H9 (cell line): ENCODE measurements around the gene MYO5C. TPM values are rescaled to one million over a fixed set of nuclear protein-coding genes. Genes with fewer than 3 reads are reported as not detected.

Experiments used
- DNase-seq: peaks from one replicate; pipeline ENCODE4 v3.0.0-alpha.2; 2017
- H2AFZ ChIP-seq: one replicate; pipeline ENCODE4 v1.6.1; 2013; ENCODE audit warnings: mild to moderate bottlenecking, low read length, control low read depth, moderate library complexity
- H2AK5ac ChIP-seq: 2 replicates; pipeline ENCODE4 v1.6.1; 2013; ENCODE audit warnings: low read length, control low read depth, mixed read lengths; ENCODE audit not compliant: insufficient read length
- H2BK120ac ChIP-seq: one replicate; pipeline ENCODE4 v1.6.1; 2013; ENCODE audit warnings: low read depth, mild to moderate bottlenecking, low read length, control low read depth, inconsistent platforms; ENCODE audit not compliant: poor library complexity, severe bottlenecking
- H2BK12ac ChIP-seq: 2 replicates; pipeline ENCODE4 v1.6.1; 2013; ENCODE audit warnings: low read length, control low read depth, mixed read lengths, low read depth; ENCODE audit not compliant: insufficient read length
- H2BK15ac ChIP-seq: 2 replicates; pipeline ENCODE4 v1.6.1; 2013; ENCODE audit warnings: low read depth, low read length, control low read depth
- H2BK20ac ChIP-seq: one replicate; pipeline ENCODE4 v1.6.1; 2013; ENCODE audit warnings: low read depth, mild to moderate bottlenecking, low read length, control low read depth, inconsistent platforms; ENCODE audit not compliant: poor library complexity, severe bottlenecking
- H2BK5ac ChIP-seq: 2 replicates; pipeline ENCODE4 v1.6.1; 2013; ENCODE audit warnings: low read length, control low read depth, mixed read lengths; ENCODE audit not compliant: insufficient read length
- H3K14ac ChIP-seq: 2 replicates; pipeline ENCODE4 v1.6.1; 2013; ENCODE audit warnings: low read length, control low read depth; ENCODE audit not compliant: insufficient read depth
- H3K18ac ChIP-seq: 2 replicates; pipeline ENCODE4 v1.6.1; 2013; ENCODE audit warnings: low read depth, mild to moderate bottlenecking, mixed read lengths, low read length, control low read depth; ENCODE audit not compliant: insufficient read length
- H3K23ac ChIP-seq: 2 replicates; pipeline ENCODE4 v1.6.1; 2013; ENCODE audit warnings: low read length, control low read depth, mixed read lengths, low read depth; ENCODE audit not compliant: insufficient read length
- H3K23me2 ChIP-seq: 2 replicates; pipeline ENCODE4 v1.6.1; 2013; ENCODE audit warnings: low read depth, mild to moderate bottlenecking, mixed read lengths, low read length, control low read depth; ENCODE audit not compliant: insufficient read length, poor library complexity, severe bottlenecking
- H3K27ac ChIP-seq: 2 replicates; pipeline ENCODE4 v1.5.1; 2013; ENCODE audit warnings: low read length, control low read depth, mixed read lengths, low read depth; ENCODE audit not compliant: insufficient read length
- H3K27me3 ChIP-seq: 2 replicates; pipeline ENCODE4 v1.6.1; 2013; ENCODE audit warnings: low read length, control low read depth, inconsistent platforms; ENCODE audit not compliant: insufficient read depth
- H3K4ac ChIP-seq: 2 replicates; pipeline ENCODE4 v1.6.1; 2013; ENCODE audit warnings: low read depth, mild to moderate bottlenecking, control low read depth, inconsistent platforms, low read length, moderate library complexity
- H3K4me1 ChIP-seq: 2 replicates; pipeline ENCODE4 v1.6.1; 2013; ENCODE audit warnings: low read length, control low read depth, inconsistent platforms; ENCODE audit not compliant: insufficient read depth
- H3K4me2 ChIP-seq: 2 replicates; pipeline ENCODE4 v1.6.1; 2013; ENCODE audit warnings: low read length, control low read depth, mixed read lengths; ENCODE audit not compliant: insufficient read length, insufficient read depth
- H3K56ac ChIP-seq: 2 replicates; pipeline ENCODE4 v1.6.1; 2013; ENCODE audit warnings: low read depth, mild to moderate bottlenecking, mixed read lengths, low read length, control low read depth; ENCODE audit not compliant: insufficient read length
- H3K79me1 ChIP-seq: 2 replicates; pipeline ENCODE4 v1.6.1; 2013; ENCODE audit warnings: low read depth, mild to moderate bottlenecking, moderate library complexity, low read length, control low read depth, inconsistent platforms; ENCODE audit not compliant: insufficient read depth, poor library complexity, severe bottlenecking
- H3K79me2 ChIP-seq: 2 replicates; pipeline ENCODE4 v1.6.1; 2013; ENCODE audit warnings: low read length, control low read depth, inconsistent platforms; ENCODE audit not compliant: insufficient read depth
- H3K9ac ChIP-seq: 2 replicates; pipeline ENCODE4 v1.6.1; 2013; ENCODE audit warnings: low read length, control low read depth, mixed read lengths; ENCODE audit not compliant: insufficient read length; ENCODE audit errors: extremely low read depth
- H3K9me3 ChIP-seq: one replicate; pipeline ENCODE4 v1.6.1; 2013; ENCODE audit warnings: low read depth, low read length, inconsistent platforms; ENCODE audit not compliant: control insufficient read depth
- H3T11ph ChIP-seq: one replicate; pipeline ENCODE4 v1.6.1; 2013; ENCODE audit warnings: mild to moderate bottlenecking, low read length, control low read depth, inconsistent platforms
- H4K20me1 ChIP-seq: one replicate; pipeline ENCODE4 v1.6.1; 2013; ENCODE audit not compliant: control insufficient read depth, insufficient read length, insufficient read depth
- H4K5ac ChIP-seq: 2 replicates; pipeline ENCODE4 v1.6.1; 2013; ENCODE audit warnings: low read depth, mild to moderate bottlenecking, mixed read lengths, low read length, control low read depth; ENCODE audit not compliant: insufficient read length
- H4K8ac ChIP-seq: replicated peaks from 2 replicates; pipeline ENCODE4 v1.6.1; 2013; ENCODE audit warnings: low read length, control low read depth, mixed read lengths, low read depth; ENCODE audit not compliant: insufficient read length
- H4K91ac ChIP-seq: 2 replicates; pipeline ENCODE4 v1.6.1; 2013; ENCODE audit warnings: low read depth, mild to moderate bottlenecking, moderate library complexity, mixed read lengths, low read length, control low read depth; ENCODE audit not compliant: insufficient read length
- H3K27ac Mint-ChIP-seq, 3 experiments: 2 replicates in 2 of 3; 3 replicates in 1 of 3; pipeline ENCODE4 v1.8.0; 2020 to 2021; ENCODE audit warnings: mixed read lengths in 3 of 3, mild to moderate bottlenecking in 1 of 3, moderate library complexity in 1 of 3
- H3K27me3 Mint-ChIP-seq: 2 replicates; pipeline ENCODE4 v1.8.0; 2021; ENCODE audit warnings: low read depth, mild to moderate bottlenecking, moderate library complexity, mixed read lengths
- H3K36me3 Mint-ChIP-seq, 3 experiments: 2 replicates in 2 of 3; 3 replicates in 1 of 3; pipeline ENCODE4 v1.8.0; 2020 to 2021; ENCODE audit warnings: low read depth in 3 of 3, mixed read lengths in 3 of 3; ENCODE audit not compliant: insufficient read depth in 1 of 3
- H3K4me1 Mint-ChIP-seq, 2 experiments: 2 replicates each; pipeline ENCODE4 v1.8.0; 2020; ENCODE audit warnings: mixed read lengths in 2 of 2
- H3K4me3 Mint-ChIP-seq, 2 experiments: 2 replicates in 1 of 2; 3 replicates in 1 of 2; pipeline ENCODE4 v1.8.0; 2020 to 2021; ENCODE audit warnings: mild to moderate bottlenecking in 2 of 2, mixed read lengths in 2 of 2, moderate library complexity in 1 of 2
- H3K9me3 Mint-ChIP-seq, 2 experiments: 2 replicates in 1 of 2; 3 replicates in 1 of 2; pipeline ENCODE4 v1.8.0; 2020; ENCODE audit warnings: mild to moderate bottlenecking in 2 of 2, mixed read lengths in 2 of 2, moderate library complexity in 1 of 2
- WGBS: extraction: QIAGEN DNeasy Blood & Tissue Kit; methylation state at CpG from one replicate; pipeline ENCODE4 v1.1.7; 2013; ENCODE audit warnings: missing lambda C conversion rate, low lambda C conversion rate, mixed read lengths; ENCODE audit not compliant: insufficient read length; ENCODE audit errors: extremely low coverage; 5-methylcytosine and 5-hydroxymethylcytosine counted together
- total RNA-seq: library from RNA; stranded (reverse); gene quantifications from 2 replicates; pipeline ENCODE4 v1.2.1, GENCODE V29; 2021
- TF ChIP-seq, protein P1 (sequence below): fragments of 200-600 bp; sonication (generic); conservative IDR thresholded peaks from 3 replicates; pipeline ENCODE4 v1.8.0; 2021; ENCODE audit warnings: antibody characterized with exemption, mild to moderate bottlenecking

The MYO5C gene
- total RNA-seq, 1 experiment from 2014 or later: 22.2 TPM

DNA sequence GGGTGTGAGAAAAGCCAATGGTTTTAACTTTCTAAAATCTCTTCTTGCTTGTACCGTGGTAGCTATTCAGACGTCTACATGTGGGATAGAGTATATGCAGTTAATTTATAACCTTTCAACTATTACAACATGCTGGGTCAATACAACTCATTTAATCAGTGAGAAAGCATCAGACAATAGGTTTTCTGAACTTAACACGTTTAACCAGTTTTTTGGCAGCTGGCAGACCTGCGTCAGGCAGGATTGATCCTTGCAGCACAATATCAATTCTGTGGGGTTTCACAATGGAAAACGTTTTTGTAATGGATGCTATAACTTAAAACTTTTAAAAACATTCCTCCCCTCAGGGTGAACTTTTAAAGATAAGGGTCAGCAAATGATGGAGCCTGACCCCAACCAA, 110.9 kb downstream of the MYO5C start:
- Histone ChIP-seq H4K20me1 (no peaks in the 10 kb centered on the region), H2BK120ac (no peak overlapping the region), H3K23ac (no peak overlapping the region), H4K8ac (no peak overlapping the region), H3K56ac (no peak overlapping the region), H2BK20ac (no peak overlapping the region), H3K23me2 (peaks cover 7% of the 10 kb centered on the region), H3K4me1 (no peaks in the 10 kb centered on the region), H3K4me2 (no peak overlapping the region), H2BK5ac (no peak overlapping the region), H3K79me2 (no peaks in the 10 kb centered on the region), H2BK15ac (no peak overlapping the region), H3K27ac (no peak overlapping the region), H2BK12ac (no peak overlapping the region), H3K79me1 (no peaks in the 10 kb centered on the region), H2AK5ac (no peak overlapping the region), H4K5ac (no peak overlapping the region), H3K27me3 (no peaks in the 10 kb centered on the region; the same call in 1 of the 2 replicates), H3K9me3 (no peaks in the 10 kb centered on the region), H3K4ac (no peak overlapping the region), H3T11ph (no peak overlapping the region), H4K91ac (no peak overlapping the region), H3K14ac (no peak overlapping the region), H3K18ac (no peak overlapping the region), H3K9ac (no peak overlapping the region), H2AFZ (no peak overlapping the region)
- Mint-ChIP-seq H3K36me3 (no peaks in the 10 kb centered on the region; a peak in 1 of 7 replicates), H3K27ac (no peak overlapping the region), H3K4me1 (peaks cover 7 to 8% of the 10 kb centered on the region in 2 experiments), H3K4me3 (no peak overlapping the region), H3K9me3 (no peaks in the 10 kb centered on the region), H3K27me3 (peaks cover 19% of the 10 kb centered on the region)
- TF ChIP-seq, protein P1, sequence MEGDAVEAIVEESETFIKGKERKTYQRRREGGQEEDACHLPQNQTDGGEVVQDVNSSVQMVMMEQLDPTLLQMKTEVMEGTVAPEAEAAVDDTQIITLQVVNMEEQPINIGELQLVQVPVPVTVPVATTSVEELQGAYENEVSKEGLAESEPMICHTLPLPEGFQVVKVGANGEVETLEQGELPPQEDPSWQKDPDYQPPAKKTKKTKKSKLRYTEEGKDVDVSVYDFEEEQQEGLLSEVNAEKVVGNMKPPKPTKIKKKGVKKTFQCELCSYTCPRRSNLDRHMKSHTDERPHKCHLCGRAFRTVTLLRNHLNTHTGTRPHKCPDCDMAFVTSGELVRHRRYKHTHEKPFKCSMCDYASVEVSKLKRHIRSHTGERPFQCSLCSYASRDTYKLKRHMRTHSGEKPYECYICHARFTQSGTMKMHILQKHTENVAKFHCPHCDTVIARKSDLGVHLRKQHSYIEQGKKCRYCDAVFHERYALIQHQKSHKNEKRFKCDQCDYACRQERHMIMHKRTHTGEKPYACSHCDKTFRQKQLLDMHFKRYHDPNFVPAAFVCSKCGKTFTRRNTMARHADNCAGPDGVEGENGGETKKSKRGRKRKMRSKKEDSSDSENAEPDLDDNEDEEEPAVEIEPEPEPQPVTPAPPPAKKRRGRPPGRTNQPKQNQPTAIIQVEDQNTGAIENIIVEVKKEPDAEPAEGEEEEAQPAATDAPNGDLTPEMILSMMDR: no peak
- WGBS: no CpG with 5 or more reads among the region's 5 CpGs
- no peak for DNase-seq
